Iris pigment epithelial cell (primary cell): ENCODE results near the gene DNAI2.

Experiments
- DNase-seq: peaks from one replicate; pipeline ENCODE4 v3.0.0-alpha.2; 2011; ENCODE audit warnings: low read depth

Gene DNAI2

DNA sequence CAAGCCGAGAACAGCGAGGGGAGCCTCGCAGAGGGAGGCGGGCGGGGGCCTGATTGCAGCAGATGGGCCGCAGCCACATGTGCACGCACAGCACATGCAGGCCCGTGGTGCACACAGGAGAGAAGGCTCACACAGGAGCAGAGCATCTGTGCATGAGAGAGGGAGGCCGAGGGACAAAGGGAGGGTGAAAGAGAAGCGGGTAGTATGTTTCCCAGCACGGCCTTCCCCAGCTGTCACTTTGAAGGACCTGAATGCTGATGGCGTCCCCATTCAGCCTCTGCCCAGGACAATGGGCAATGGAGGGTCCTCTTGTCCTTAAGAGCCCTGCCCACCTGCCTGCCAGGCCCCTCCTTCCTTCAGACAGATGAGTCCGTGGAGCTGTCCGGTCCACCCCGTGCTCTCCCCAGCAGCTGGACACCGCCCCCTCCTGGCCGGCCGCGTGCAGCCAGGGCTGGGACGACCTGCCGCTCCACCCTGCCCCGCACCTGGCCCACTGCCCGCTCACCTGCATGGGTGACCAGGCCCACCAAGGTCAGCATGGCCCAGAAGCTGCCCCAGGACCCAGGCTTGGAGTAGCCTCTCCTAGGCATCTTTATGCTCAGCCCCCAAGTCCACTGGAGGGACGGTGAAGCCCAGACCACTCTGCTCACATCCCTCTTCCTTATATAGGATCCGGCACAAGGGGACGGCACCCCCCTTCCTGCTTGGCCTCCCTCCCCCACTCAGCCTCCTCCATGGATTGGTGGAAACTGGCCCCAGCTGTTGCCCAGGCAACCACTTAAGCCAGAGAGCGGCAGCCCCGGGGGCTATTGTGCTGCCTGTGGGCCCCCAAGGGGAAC, 87.4 kb downstream of the DNAI2 start, which contains the start of gene BTBD17:
TSS of gene BTBD17 (minus strand) at position 639 of the 839 bp plus-strand sequence. CDS start at position 590, 49 bp downstream.
- peak; percentile 42 for DNase-seq

GRCh38 chr17:74362069-74362405, 88.0 kb downstream of the DNAI2 start:
- no peak for DNase-seq

DNA sequence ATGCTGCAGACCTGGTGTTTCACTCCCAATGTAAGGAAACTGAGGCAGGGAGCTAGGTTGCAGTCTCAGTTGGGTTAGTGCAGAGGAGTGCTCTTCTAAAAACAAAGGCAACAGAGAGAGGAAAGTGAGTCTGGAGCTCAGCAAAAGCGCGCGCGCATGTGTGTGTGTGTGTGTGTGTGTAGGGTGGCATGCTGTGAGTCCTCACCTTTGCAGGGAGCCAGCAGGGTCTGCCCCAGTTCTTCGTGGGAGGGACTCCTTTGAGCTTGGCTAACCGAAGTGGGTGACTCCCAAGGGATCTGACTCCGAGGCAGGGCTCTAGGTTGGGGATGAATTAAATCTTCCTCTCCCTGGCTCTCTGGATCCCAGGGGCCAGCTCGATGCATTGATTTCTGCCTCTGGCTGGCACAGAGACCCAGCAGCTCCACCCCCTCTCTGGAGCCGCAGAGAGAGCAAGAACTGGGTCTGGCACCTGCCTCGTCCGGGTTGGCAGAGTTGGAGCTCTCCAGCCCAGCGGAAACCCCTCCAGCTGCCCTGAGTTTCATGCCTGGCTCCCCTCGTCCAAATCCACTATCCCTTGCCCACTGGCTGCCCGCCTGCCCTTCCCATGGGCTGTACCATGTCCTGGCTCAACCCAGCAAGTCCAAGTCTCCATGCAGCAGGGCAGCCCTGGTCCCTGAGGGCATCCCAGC, 88.9 kb downstream of the DNAI2 start:
- DNase-seq, result no peak
